Activated CD4-positive, alpha-beta T cell treated with anti-CD3 and anti-CD28 coated beads, Interleukin-2, amount 10 ng/mL, durations not matched to agents 24 days and 14 days (primary cell): ENCODE data around the gene CERS1. TPM values are rescaled to one million over a fixed set of nuclear protein-coding genes. Genes with fewer than 3 reads are reported as not detected.

ENCODE experiments used
- DNase-seq: peaks from one replicate; pipeline ENCODE4 v3.0.0; 2022
- H3K27ac Mint-ChIP-seq: one replicate; pipeline ENCODE4 v1.8.0; 2022; ENCODE audit warnings: mild to moderate bottlenecking, mixed read lengths
- H3K27me3 Mint-ChIP-seq: one replicate; pipeline ENCODE4 v1.8.0; 2022; ENCODE audit warnings: mixed read lengths
- H3K36me3 Mint-ChIP-seq: one replicate; pipeline ENCODE4 v1.8.0; 2022; ENCODE audit warnings: low read depth, mild to moderate bottlenecking, mixed read lengths
- H3K4me1 Mint-ChIP-seq: one replicate; pipeline ENCODE4 v1.8.0; 2021; ENCODE audit warnings: mixed read lengths
- H3K4me3 Mint-ChIP-seq: one replicate; pipeline ENCODE4 v1.8.0; 2022; ENCODE audit warnings: mild to moderate bottlenecking, moderate library complexity, mixed read lengths
- H3K9me3 Mint-ChIP-seq: one replicate; pipeline ENCODE4 v1.8.0; 2021; ENCODE audit warnings: mixed read lengths
- intact Hi-C: fragments of 100-400 bp; cut with micrococcal nuclease; formaldehyde crosslinking; loops from one replicate; pipeline ENCODE4 v1.15.1; 2023
- total RNA-seq: library from RNA; stranded (reverse); gene quantifications from 2 replicates; pipeline ENCODE4 v1.2.3, GENCODE V29; 2022

The CERS1 gene
- total RNA-seq, 1 donor from 2014 or later: 0.23 TPM

GRCh38 chr19:18898081-18898606 is 2.2 kb upstream of the CERS1 start:
- Mint-ChIP-seq H3K27me3 (peaks cover 22% of the 10 kb centered on the region), H3K9me3 (no peaks in the 10 kb centered on the region), H3K4me3 (no peak overlapping the region), H3K27ac (no peak overlapping the region), H3K4me1 (peaks cover 2% of the 10 kb centered on the region), H3K36me3 (peaks cover 17% of the 10 kb centered on the region)
- intact Hi-C loops: no loop called here
- no peak for DNase-seq

DNA sequence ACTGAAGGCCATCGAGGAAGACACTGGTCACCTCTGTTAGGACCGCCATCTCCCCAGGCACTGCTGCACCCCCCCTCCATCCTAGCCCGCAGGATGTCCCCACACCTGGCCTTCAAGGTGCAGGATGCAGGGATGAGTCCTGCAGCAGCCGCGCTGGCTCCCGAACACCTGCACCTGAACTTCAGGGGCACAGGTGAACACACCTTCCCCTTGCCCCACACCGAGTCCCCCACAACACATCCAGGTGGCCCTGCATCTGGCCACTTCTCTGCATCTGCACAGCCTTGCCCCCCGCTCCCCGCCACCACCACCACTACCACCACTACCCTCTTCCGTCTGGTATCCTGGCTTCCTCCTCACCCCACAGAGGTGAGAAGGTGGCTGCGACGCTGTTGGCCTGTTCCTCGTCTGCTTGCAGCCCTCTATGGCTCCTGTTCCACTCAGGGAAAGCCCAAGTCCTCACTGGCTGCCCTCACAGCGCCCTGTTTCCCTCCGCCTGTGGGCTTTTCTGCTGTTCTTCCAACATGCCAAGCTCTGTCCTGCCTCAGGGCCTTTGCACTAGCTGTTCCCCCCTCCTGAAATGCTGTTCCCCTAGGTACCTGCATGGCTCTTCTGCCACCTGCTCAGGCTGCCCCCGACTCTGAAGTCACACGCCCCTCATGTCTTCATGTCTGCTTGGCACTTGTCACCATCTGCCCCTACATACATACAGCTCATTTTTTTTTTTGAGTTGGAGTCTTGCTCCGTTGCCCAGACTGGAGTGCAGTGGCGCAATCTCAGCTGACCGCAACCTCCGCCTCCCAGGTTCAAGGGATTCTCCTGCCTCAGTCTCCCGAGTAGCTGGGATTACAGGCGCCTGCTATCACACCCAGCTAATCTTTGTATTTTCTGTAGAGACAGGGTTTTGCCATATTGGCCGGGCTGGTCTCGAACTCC is 1.4 kb upstream of the CERS1 start:
- H3K27ac Mint-ChIP-seq: no peak overlapping the region

DNA sequence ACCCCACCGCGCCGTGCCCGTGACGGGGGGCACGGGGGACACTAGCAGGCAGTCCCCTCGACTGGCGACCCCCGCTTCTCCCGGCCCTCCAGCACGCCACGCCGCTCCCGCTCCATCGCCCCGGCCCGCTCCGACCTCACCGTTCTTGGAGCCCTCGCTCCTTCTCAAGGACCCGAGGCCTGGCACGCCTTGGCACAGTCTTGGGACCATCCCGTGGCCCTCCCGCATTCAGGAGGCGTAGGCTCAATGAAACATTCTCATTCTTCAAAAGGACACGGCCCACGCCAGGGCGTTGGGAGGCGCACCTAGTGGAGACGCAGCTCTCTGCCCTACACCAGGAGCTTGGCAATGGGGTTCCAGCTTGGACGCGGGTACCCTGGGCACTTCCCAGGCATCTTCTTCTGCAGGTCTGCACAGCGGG is 473 bp upstream of the CERS1 start:
- Mint-ChIP-seq H3K27ac (no peak overlapping the region), H3K36me3 (peaks cover 14% of the 10 kb centered on the region), H3K4me3 (peak overlapping the region; percentile 78), H3K27me3 (peaks cover 26% of the 10 kb centered on the region), H3K4me1 (peaks cover 2% of the 10 kb centered on the region), H3K9me3 (no peaks in the 10 kb centered on the region)
- intact Hi-C loops: no loop called here
- no peak for DNase-seq

More for the DNA sequence above, 1.4 kb upstream of the CERS1 start:
- Mint-ChIP-seq H3K4me3 (no peak overlapping the region), H3K36me3 (peaks cover 15% of the 10 kb centered on the region), H3K9me3 (no peaks in the 10 kb centered on the region), H3K4me1 (peaks cover 2% of the 10 kb centered on the region), H3K27me3 (peaks cover 26% of the 10 kb centered on the region)
- DNase-seq: no peak
- intact Hi-C loops: no loop called here

DNA sequence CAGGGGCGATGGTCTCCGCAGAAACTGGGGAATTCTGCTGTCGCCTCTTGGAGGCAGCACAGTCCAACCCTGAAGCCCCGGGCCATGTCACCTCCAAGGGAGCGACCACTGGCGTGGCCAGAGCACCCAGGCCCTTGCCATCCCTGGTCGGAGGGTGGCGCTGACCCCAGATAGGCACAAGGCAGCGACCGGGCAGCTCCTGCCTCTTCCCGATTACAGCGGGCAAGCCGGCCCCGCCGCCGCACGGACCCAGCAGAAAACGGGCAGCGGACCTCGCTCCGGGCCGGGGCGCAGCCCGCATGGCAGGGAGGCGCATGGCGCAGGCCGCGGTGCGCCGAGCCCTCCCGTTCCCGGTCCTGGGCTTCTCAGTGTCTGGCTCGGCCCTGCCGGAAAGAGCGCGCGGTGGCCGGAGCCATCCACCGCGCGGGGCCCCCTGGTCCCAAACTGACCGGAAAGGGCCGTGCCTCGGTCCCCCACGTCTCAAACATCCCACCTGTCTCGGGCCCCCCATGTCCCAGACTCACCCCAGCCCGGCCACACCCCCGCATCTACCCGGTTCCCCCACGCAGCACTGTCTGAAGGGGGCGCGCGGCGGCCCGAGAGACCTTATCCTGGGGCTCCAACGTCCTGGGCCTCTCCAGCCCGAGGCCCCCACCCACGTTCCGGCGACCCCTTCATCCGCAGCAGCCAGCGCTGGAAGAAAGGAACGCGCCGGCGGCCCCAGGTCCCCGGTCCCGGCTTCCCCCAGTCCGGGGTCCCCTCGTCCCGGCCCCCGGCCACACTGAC is 727 bp downstream of the CERS1 start:
- Mint-ChIP-seq H3K27ac (no peak overlapping the region), H3K4me3 (no peak overlapping the region), H3K9me3 (no peaks in the 10 kb centered on the region), H3K4me1 (peaks cover 2% of the 10 kb centered on the region), H3K27me3 (peaks cover 26% of the 10 kb centered on the region), H3K36me3 (peaks cover 8% of the 10 kb centered on the region)
- intact Hi-C loops: no loop called here
- no peak for DNase-seq

DNA sequence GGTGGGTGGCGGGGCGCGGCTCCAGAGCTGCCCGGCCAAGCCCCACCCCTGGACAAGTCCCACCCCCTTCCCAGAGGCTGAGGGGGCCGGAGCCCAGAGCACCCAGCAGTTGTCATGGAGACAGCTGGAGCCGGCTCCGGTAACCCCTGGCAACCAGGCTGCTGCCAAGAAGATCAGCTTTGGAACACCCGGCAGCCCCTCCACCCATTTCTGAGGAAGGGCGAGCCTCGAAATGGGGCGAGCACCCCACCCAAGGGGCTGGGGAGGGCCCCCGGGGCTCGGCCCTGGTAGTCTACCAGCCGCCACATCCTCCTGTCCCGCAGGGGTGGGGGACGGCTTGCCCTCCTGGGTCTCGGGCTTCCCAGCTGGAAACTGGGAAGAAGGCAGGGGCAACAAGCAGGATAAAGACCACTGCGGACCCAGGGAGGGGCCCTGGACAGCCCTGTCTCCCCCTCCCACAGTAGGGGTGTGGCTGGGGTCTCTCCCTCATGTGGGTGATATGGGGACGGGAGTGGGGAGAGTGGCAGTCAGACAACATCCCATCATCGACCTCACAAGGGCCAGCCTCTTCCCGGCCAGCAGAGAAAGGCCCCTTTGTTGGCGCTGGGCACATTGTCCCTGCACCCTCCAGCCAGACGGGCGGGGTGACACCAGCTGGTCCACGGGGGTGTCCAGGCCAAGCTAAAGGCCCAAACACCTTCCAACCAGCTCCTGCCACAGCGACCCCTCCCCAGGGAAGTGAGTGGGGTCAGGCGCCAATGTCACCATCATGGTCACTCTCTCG is 1.5 kb downstream of the CERS1 start:
- intact Hi-C loops: no loop called here

DNA sequence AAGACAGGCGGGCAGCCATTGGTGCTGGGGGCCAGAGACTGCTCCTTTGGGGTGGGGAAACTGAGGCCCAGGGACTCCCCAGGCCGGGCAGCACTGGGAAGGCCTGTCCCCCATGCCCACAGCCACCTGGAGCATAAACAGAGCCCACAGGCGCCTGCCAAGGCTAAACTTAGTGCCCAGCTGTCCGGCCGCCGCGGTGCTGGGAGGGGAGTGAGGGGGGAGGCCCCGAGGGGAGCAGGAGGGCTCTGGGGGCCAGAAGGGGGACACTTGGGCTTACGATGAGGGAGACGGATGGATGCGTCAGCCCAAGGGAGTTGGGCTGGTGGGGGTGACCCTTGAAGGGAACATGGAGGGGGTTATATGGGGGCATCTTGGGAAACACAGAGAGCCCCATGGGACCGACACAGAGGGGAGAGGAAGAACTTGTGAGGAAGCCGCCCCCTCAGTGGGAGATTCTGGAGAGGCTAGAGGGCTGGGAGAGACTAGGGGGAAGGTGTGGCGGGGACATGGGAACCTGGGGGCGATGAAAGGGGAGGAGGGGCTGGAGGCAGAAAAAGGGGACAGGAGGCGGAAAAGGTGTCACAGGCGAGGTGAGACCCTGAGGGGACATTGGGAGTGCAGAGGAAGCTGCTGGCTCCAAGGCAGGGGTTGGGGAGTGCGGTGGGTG is 2.2 kb downstream of the CERS1 start:
- intact Hi-C loops: no loop called here
- no peak for DNase-seq
- H3K27ac Mint-ChIP-seq: no peak overlapping the region
- H3K9me3 Mint-ChIP-seq: no peaks in the 10 kb centered on the region
- H3K27me3 Mint-ChIP-seq: peaks cover 30% of the 10 kb centered on the region
- H3K4me3 Mint-ChIP-seq: no peak overlapping the region
- H3K36me3 Mint-ChIP-seq: peaks cover 2% of the 10 kb centered on the region
- peaks cover 2% of the 10 kb centered on the region for H3K4me1 Mint-ChIP-seq

More for the DNA sequence above, 1.5 kb downstream of the CERS1 start:
- H3K27ac Mint-ChIP-seq: no peak overlapping the region
- H3K27me3 Mint-ChIP-seq: peaks cover 30% of the 10 kb centered on the region
- no peak for DNase-seq
- peaks cover 5% of the 10 kb centered on the region for H3K36me3 Mint-ChIP-seq
- no peaks in the 10 kb centered on the region for H3K9me3 Mint-ChIP-seq
- peaks cover 2% of the 10 kb centered on the region for H3K4me1 Mint-ChIP-seq
- no peak overlapping the region for H3K4me3 Mint-ChIP-seq

- intact Hi-C loops: no loop called here
Observed at GRCh38 chr19:18889949-18890745, 5.8 kb downstream of the CERS1 start.

GRCh38 chr19:18886972-18887371 is 9.0 kb downstream of the CERS1 start:
- intact Hi-C loops: no loop called here
- Mint-ChIP-seq H3K4me1 (no peaks in the 10 kb centered on the region), H3K27ac (no peak overlapping the region), H3K36me3 (no peaks in the 10 kb centered on the region), H3K9me3 (no peaks in the 10 kb centered on the region), H3K4me3 (no peak overlapping the region), H3K27me3 (peaks cover 4% of the 10 kb centered on the region)
- no peak for DNase-seq

More at GRCh38 chr19:18889949-18890745, 5.8 kb downstream of the CERS1 start:
- Mint-ChIP-seq H3K27ac (no peak overlapping the region), H3K27me3 (peaks cover 17% of the 10 kb centered on the region), H3K36me3 (no peaks in the 10 kb centered on the region), H3K4me3 (no peak overlapping the region), H3K4me1 (no peaks in the 10 kb centered on the region), H3K9me3 (no peaks in the 10 kb centered on the region)
- no peak for DNase-seq

- DNase-seq: no peak
- intact Hi-C loops: no loop called here
- H3K9me3 Mint-ChIP-seq: no peaks in the 10 kb centered on the region
- H3K36me3 Mint-ChIP-seq: no peaks in the 10 kb centered on the region
- no peaks in the 10 kb centered on the region for H3K27me3 Mint-ChIP-seq
- H3K4me3 Mint-ChIP-seq: no peak overlapping the region
- H3K4me1 Mint-ChIP-seq: no peaks in the 10 kb centered on the region
- no peak overlapping the region for H3K27ac Mint-ChIP-seq
Observed at GRCh38 chr19:18883526-18884304, 12.2 kb downstream of the CERS1 start.

DNA sequence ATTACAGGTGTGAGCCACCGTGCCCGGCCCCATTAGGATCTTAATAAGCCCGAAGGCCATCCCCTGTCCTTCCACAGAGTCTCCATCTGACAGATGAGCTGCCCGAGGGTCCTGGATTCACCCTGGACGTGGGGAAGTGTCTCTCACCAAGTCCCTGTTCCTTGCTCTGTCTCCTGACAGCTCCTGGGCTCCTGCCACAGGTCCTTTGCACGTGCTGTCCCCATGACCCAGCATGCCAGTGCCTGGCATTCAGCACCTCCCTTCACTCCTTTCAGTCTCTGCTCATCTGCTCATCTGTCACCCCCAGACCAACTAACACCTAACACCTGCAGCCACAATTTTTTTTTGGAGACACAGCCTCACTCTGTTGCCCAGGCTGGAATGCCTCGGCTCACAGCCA is 14.5 kb downstream of the CERS1 start:
- H3K9me3 Mint-ChIP-seq: no peaks in the 10 kb centered on the region
- no peak overlapping the region for H3K4me3 Mint-ChIP-seq
- H3K27ac Mint-ChIP-seq: no peak overlapping the region
- H3K27me3 Mint-ChIP-seq: no peaks in the 10 kb centered on the region
- H3K36me3 Mint-ChIP-seq: no peaks in the 10 kb centered on the region
- no peaks in the 10 kb centered on the region for H3K4me1 Mint-ChIP-seq
- no peak for DNase-seq
- intact Hi-C loops: no loop called here

DNA sequence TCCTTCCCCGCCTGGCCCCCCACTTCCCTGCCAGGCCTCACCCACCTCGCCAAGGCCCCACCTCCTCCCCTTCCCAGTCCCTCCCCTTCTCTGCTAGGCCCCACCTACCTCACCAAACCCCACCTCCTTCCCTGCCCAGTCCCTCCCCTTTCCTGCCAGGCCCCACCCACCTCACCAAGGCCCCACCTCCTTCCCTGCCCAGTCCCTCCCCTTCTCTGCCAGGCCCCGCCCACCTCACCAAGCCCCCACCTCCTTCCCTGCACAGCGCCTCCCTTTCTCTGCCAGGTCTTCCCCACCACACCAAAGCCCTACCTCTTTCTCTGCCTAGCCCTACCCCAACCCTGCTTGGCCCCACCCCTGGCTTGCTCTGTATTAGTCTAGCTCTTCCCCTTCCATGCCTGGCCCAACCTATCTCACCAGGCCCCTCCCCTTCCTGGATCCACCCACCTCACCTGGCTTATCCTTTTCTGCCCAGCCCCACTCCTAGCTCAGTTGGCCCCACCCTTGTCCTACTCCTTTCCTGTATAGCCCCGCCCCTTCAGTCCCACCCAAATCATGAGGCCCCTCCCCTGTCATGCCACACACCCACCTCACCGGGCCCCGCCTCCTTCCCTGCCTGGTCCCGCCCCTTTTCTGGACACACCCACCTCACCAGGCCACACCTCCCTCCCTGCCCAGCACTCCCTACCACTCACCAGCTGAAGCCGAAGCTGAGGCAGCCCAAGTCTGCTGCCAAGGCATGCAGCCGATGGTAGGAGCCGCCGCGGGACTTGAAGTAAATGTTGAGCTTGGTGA is 16.2 kb downstream of the CERS1 start:
- intact Hi-C loops: no loop called here
- Mint-ChIP-seq H3K36me3 (no peaks in the 10 kb centered on the region), H3K4me1 (no peaks in the 10 kb centered on the region), H3K27me3 (no peaks in the 10 kb centered on the region), H3K27ac (no peak overlapping the region), H3K9me3 (no peaks in the 10 kb centered on the region), H3K4me3 (no peak overlapping the region)
- DNase-seq: peak; percentile 76
